Measurements from ENCODE around the gene NACA2.

Gene NACA2

DNA sequence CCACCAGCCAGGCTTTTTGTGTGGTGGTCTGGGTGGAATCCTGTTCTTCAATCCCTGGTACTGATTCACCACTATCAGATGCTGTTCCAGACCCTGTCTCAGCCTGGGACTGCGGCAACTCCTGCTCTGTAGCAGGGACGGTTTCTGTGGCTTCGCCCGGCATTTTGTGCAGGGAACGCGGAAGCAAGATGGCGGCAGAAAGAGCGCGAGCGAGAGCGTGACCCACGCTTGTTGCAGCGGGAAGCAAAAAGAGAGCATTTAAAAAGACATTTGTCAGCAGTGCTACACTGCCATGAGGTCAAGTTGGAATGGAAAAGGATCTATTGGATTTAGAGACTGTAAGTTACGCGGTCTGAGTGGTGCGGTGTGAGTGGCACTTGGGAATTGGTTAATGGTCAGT lies at the start of gene NACA2:
Gene NACA2 (minus strand): TSS at position 202 of the 400 bp plus-strand sequence. CDS start 39 bp downstream, at position 163.
- TF ChIP-seq, protein P1, sequence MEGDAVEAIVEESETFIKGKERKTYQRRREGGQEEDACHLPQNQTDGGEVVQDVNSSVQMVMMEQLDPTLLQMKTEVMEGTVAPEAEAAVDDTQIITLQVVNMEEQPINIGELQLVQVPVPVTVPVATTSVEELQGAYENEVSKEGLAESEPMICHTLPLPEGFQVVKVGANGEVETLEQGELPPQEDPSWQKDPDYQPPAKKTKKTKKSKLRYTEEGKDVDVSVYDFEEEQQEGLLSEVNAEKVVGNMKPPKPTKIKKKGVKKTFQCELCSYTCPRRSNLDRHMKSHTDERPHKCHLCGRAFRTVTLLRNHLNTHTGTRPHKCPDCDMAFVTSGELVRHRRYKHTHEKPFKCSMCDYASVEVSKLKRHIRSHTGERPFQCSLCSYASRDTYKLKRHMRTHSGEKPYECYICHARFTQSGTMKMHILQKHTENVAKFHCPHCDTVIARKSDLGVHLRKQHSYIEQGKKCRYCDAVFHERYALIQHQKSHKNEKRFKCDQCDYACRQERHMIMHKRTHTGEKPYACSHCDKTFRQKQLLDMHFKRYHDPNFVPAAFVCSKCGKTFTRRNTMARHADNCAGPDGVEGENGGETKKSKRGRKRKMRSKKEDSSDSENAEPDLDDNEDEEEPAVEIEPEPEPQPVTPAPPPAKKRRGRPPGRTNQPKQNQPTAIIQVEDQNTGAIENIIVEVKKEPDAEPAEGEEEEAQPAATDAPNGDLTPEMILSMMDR (IDR thresholded peaks at IDR 0.05; ENCODE audit: low read depth, low read length) = no peak
- DNase-seq (ENCODE audit: low read depth in 2 of 2) = no peak
- H3K4me3 ChIP-seq (replicated peaks in 1 of 2; ENCODE audit: low read depth in 2 of 2, low read length in 2 of 2) = no peak within 1 kb of the TSS

DNA sequence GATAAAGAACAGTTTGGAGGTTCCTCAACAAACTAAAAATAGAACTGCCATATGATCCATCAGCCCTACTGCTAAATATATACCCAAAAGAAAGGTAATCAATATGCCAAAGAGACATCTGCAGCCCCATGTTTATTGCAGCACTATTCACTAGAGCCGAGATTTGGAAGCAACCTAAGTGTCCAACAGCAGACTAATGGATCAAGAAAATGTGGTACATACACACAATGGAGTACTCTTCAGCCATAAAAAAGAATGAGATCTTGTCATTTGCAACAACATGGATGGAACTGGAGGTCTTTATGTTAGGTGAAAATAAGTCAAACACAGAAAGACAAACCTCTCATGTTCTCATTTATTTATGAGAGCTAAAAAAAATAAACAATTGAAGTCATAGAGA lies 48.8 kb upstream of the NACA2 start:
- no peak for DNase-seq (ENCODE audit: low read depth in 2 of 2)
- H3K4me3 ChIP-seq (replicated peaks in 1 of 2; ENCODE audit: low read depth in 2 of 2, low read length in 2 of 2) = no peak overlapping the region
- TF ChIP-seq, protein P1 (IDR thresholded peaks at IDR 0.05; ENCODE audit: low read depth, low read length) = no peak

DNA sequence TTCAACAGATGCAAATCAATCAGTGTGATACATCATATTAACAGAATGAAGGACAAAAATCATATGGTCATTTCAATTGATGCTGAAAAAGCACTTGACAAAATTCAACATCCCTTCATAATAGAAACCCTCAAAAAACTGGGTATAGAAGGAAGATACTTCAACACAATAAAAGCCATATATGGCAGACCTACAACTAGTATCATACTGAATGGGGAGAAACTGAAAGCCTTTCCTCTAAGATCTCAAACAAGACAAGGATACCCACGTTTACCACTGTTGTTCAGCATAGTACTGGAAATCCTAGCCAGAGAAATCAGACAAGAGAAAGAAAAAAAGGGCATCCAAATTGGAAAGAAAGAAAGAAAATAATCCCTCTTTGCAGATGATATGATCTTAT lies 47.1 kb upstream of the NACA2 start:
- no peak for DNase-seq (ENCODE audit: low read depth in 2 of 2)
- TF ChIP-seq, protein P1 (IDR thresholded peaks at IDR 0.05; ENCODE audit: low read depth, low read length) = no peak
- H3K4me3 ChIP-seq (replicated peaks in 1 of 2; ENCODE audit: low read depth in 2 of 2, low read length in 2 of 2) = no peak overlapping the region

DNA sequence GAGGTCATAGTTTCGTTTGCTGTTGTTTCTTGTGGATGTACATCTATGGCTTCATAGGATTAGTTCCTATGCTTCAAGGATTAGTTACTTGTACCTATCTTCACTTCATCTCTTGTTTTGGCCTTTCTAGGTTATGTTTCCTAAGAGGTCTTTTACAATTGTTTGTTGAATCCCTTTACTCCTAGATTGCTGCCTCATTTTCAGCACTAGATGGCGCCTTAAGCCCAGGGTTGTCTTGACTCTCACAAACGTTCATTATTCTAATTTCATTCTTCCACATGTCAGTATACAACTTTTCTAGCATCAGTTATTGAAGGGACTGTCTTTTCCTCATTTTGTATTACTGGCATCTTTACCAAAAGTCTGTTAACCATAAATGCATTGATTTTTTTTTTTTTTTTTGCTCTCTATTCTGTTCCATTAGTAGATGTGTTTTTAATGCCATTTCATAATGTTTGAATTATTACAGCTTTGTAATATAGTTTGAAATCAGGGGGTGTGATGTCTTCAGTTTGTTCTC lies 45.0 kb upstream of the NACA2 start:
- TF ChIP-seq, protein P1 (IDR thresholded peaks at IDR 0.05; ENCODE audit: low read depth, low read length) = peak; percentile 79
- no peak overlapping the region for H3K4me3 ChIP-seq (replicated peaks in 1 of 2; ENCODE audit: low read depth in 2 of 2, low read length in 2 of 2)
- peak; percentile 74 to 83 for DNase-seq (ENCODE audit: low read depth in 2 of 2)

DNA sequence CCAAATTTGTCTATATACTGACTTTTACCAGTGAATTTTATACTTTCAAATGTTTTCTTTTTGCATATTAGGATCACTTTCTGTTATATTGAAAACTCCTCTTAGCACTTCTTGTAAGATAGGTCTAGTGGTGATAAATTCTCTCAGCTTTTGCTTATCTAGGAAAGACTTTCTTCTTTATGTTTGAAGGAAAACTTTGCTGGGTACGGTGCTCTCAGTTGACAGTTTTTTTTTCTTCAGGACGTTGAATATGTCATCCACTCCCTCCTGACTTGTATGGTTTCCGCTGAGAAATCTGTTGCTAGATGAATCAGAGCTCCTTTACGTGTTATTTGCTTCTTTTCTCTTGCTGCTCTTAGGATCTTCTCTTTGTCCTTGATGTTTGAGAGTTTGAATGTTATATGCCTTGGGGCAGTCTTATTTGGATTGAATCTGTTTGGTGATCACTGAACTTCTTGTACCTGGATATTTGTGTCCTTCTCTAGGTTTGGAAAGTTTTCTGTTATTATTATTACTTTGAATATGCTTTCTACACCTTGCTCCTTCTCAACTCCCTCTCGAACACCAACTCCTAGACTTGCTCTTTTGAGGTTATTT lies 44.0 kb upstream of the NACA2 start:
- no peak for DNase-seq (ENCODE audit: low read depth in 2 of 2)
- H3K4me3 ChIP-seq (replicated peaks in 1 of 2; ENCODE audit: low read depth in 2 of 2, low read length in 2 of 2) = no peak overlapping the region
- TF ChIP-seq, protein P1 (IDR thresholded peaks at IDR 0.05; ENCODE audit: low read depth, low read length) = no peak

DNA sequence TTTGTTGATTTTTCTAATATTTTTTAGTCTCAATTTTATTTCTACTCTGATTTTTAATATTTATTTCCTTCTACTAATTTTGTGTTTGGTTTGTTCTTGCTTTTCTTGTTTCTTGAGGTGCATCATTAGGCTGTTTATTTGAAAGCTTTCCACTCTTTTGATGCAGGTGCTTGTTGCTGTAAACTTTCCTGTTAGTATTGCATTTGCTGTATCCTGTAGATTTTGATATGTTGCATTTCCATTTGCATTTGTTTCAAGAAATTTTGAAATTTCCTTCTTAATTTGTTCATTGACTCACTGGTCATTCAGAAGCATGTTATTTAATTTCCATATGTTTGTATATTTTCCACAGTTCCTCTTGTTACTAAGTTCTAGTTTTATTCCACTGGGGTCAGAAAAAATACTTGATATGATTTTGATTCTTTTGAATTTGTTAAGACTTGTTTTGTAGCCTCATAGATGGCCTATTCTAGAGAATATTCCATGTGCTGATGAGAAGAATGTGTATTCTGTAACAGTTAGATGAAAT lies 43.1 kb upstream of the NACA2 start:
- TF ChIP-seq, protein P1 (IDR thresholded peaks at IDR 0.05; ENCODE audit: low read depth, low read length) = no peak
- H3K4me3 ChIP-seq (replicated peaks in 1 of 2; ENCODE audit: low read depth in 2 of 2, low read length in 2 of 2) = no peak overlapping the region
- DNase-seq (ENCODE audit: low read depth in 2 of 2) = no peak

Measured in cardiac fibroblast (primary cell).